ENCODE results near the gene ULBP1. TPM values are rescaled to one million over a fixed set of nuclear protein-coding genes. Genes with fewer than 3 reads are reported as not detected.
"Not testable (repeated sequence)": the region's sequence is repeated elsewhere in the genome, so short reads cannot be mapped to it uniquely, and the experiment has no call there.

ULBP1 gene
- total RNA-seq, 1 donor from 2014 or later = not detected

DNA sequence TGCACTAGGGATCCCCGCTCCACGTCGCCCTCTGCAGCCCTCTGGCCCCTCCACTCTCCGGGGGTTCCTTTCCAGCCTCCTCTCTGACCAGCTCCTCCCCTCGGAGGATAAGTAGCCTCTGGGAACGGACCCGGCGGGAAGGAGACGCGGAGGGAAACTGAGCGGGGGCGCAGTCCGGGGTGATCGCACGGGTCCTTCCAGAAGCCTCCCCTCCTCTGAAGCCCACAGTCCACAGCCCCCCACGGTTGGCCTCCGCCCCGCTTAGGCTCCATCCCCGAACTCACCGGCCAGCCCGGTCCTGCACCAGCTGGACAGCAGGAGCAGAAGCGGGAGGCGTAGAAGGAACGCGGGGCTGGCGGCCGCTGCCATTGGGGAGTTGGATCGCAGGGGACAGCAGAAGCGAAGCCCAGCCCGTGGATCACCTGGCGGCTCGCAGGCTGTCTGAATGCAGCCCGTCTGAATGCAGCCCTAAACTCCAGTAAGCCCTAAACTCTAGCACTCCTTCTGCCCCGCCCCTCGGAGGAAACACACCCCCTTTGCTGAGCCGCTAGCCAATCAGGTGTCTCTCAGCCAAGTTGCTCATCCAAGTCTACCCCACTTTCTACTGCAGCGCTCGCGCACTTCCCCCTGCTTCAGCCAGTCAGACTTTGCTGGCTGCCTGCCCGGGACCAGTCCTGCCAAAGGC, 41.0 kb upstream of the ULBP1 start, which contains the start of gene RAET1G:
Gene RAET1G (minus strand): TSS at position 480 of the 685 bp plus-strand sequence. CDS start 111 bp downstream, at position 369.
- peak within 1 kb of the TSS; percentile 20 to 64 (median 57) for H3K9ac ChIP-seq (ENCODE audit: low read depth in 1 of 3, low read length in 3 of 3)
- no peaks in the 10 kb centered on the region for H3K9me3 ChIP-seq (ENCODE audit: control insufficient read depth in 3 of 3, low read length in 3 of 3)
- H3K27ac ChIP-seq (ENCODE audit: low read depth, low read length) = no peak within 1 kb of the TSS
- no peaks in the 10 kb centered on the region for H3K36me3 ChIP-seq (ENCODE audit: control insufficient read depth in 3 of 3, insufficient read depth in 3 of 3, low read length in 3 of 3)
- H3K4me1 ChIP-seq (ENCODE audit: control insufficient read depth in 3 of 3, insufficient read depth in 3 of 3, low read length in 3 of 3) = peaks cover 20 to 28% (median 25%) of the 10 kb centered on the region in 3 donors
- peaks cover 0 to 37% (median 4%) of the 10 kb centered on the region in 3 donors for H3K27me3 ChIP-seq (ENCODE audit: control insufficient read depth in 3 of 3, insufficient read depth in 3 of 3, low read length in 3 of 3)
- H3K4me3 ChIP-seq (ENCODE audit: low read length in 3 of 3) = peak within 1 kb of the TSS; percentile 74 to 78 (median 75)

GRCh38 chr6:149923327-149923986, 40.3 kb upstream of the ULBP1 start:
- Histone ChIP-seq H3K9me3 (ENCODE audit: control insufficient read depth in 3 of 3, low read length in 3 of 3) (no peaks in the 10 kb centered on the region), H3K4me3 (ENCODE audit: low read length in 3 of 3) (peak overlapping the region; percentile 74 to 78 (median 75)), H3K36me3 (ENCODE audit: control insufficient read depth in 3 of 3, insufficient read depth in 3 of 3, low read length in 3 of 3) (no peaks in the 10 kb centered on the region), H3K9ac (ENCODE audit: low read depth in 1 of 3, low read length in 3 of 3) (peak overlapping the region in 2 of 3 donors; percentile 57 to 64), H3K27ac (ENCODE audit: low read depth, low read length) (no peak overlapping the region), H3K27me3 (ENCODE audit: control insufficient read depth in 3 of 3, insufficient read depth in 3 of 3, low read length in 3 of 3) (peaks cover 0 to 37% (median 4%) of the 10 kb centered on the region in 3 donors), H3K4me1 (ENCODE audit: control insufficient read depth in 3 of 3, insufficient read depth in 3 of 3, low read length in 3 of 3) (peaks cover 20 to 28% (median 25%) of the 10 kb centered on the region in 3 donors)

DNA sequence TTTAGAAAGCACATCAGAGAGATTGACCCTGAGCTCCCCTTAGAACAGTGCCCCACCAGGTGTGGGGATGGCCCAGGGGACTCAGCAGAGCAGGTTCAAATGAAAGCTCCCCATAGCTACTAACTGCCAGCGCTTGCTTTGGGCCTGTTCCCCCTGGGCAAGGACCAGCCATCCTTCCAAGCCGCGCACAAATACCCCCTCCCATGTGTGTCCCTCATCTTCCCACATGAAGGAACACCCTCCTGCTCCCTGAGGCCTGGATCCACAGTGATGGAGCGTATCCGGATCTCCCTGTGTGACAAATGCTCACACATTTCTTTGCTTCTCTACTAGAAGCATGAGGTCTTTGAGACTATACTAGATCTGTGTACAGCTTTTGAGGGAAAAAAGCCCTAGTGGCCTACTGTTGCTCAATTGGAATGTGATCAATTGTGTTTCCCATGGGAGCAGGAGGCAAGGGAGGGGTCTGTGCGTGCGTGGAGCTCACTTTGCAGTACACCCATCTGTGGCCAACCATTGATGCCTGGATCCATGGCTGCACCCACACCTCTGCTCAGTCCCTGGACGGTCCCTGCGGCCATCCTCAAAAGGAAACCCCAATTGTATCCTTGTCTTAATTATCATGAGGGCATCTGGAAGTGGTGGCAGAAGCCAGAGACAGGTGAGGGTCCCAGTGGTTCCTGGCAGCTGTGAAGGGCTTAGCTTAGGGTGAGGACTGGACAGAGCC, 39.4 kb upstream of the ULBP1 start:
- Histone ChIP-seq H3K4me1 (ENCODE audit: control insufficient read depth in 3 of 3, insufficient read depth in 3 of 3, low read length in 3 of 3) (peaks cover 20 to 28% (median 25%) of the 10 kb centered on the region in 3 donors), H3K27me3 (ENCODE audit: control insufficient read depth in 3 of 3, insufficient read depth in 3 of 3, low read length in 3 of 3) (peaks cover 5 to 43% (median 10%) of the 10 kb centered on the region in 3 donors), H3K36me3 (ENCODE audit: control insufficient read depth in 3 of 3, insufficient read depth in 3 of 3, low read length in 3 of 3) (no peaks in the 10 kb centered on the region), H3K9ac (ENCODE audit: low read depth in 1 of 3, low read length in 3 of 3) (no peak overlapping the region), H3K27ac (ENCODE audit: low read depth, low read length) (no peak overlapping the region), H3K4me3 (ENCODE audit: low read length in 3 of 3) (no peak overlapping the region), H3K9me3 (ENCODE audit: control insufficient read depth in 3 of 3, low read length in 3 of 3) (no peaks in the 10 kb centered on the region)

GRCh38 chr6:149924933-149925252, 38.9 kb upstream of the ULBP1 start:
- no peak overlapping the region for H3K27ac ChIP-seq (ENCODE audit: low read depth, low read length)
- H3K4me1 ChIP-seq (ENCODE audit: control insufficient read depth in 3 of 3, insufficient read depth in 3 of 3, low read length in 3 of 3) = peaks cover 20 to 28% (median 25%) of the 10 kb centered on the region in 3 donors
- H3K9me3 ChIP-seq (ENCODE audit: control insufficient read depth in 3 of 3, low read length in 3 of 3) = no peaks in the 10 kb centered on the region
- no peak overlapping the region for H3K4me3 ChIP-seq (ENCODE audit: low read length in 3 of 3)
- peaks cover 9 to 48% (median 11%) of the 10 kb centered on the region in 3 donors for H3K27me3 ChIP-seq (ENCODE audit: control insufficient read depth in 3 of 3, insufficient read depth in 3 of 3, low read length in 3 of 3)
- H3K9ac ChIP-seq (ENCODE audit: low read depth in 1 of 3, low read length in 3 of 3) = no peak overlapping the region
- H3K36me3 ChIP-seq (ENCODE audit: control insufficient read depth in 3 of 3, insufficient read depth in 3 of 3, low read length in 3 of 3) = no peaks in the 10 kb centered on the region

DNA sequence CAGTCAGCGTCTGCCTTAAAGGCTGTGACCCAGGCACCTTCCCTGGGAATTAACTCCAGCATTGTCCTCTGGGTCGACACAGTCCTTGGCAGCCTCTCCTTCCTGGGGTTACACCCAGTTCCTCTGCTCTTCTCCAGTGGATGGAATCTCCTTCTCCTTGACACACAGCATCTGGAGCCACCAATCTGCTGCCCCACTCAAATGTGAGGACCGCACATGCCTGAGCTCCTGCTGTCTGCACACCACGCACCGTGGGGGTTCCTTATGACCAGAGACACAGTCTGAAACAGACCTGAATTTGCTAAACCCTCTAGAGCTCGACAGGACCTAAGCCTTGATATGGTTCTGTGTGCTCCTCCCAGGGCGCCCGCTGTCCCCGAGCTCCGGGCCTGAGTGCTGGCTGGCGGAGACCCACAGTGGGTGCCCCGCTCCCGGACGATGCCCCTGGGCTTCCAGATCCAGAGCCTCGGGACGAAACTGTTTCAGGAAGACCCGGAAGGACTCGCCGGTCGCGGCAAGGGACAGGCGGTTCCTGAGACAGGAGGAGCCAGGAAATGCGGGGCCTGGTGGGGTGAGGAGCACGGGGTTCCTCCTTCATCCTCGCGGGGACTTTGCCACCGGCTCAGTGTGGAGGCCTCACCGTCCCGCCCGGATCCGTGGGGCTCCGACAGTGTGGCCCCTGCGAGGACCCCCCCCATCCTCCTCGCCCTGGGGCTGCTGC, 38.3 kb upstream of the ULBP1 start:
- Histone ChIP-seq H3K4me3 (ENCODE audit: low read length in 3 of 3) (peak overlapping the region; percentile 65 to 79 (median 74)), H3K9ac (ENCODE audit: low read depth in 1 of 3, low read length in 3 of 3) (peak overlapping the region; percentile 33 to 72 (median 64)), H3K9me3 (ENCODE audit: control insufficient read depth in 3 of 3, low read length in 3 of 3) (no peaks in the 10 kb centered on the region), H3K27ac (ENCODE audit: low read depth, low read length) (no peak overlapping the region), H3K36me3 (ENCODE audit: control insufficient read depth in 3 of 3, insufficient read depth in 3 of 3, low read length in 3 of 3) (no peaks in the 10 kb centered on the region), H3K27me3 (ENCODE audit: control insufficient read depth in 3 of 3, insufficient read depth in 3 of 3, low read length in 3 of 3) (peaks cover 10 to 49% (median 11%) of the 10 kb centered on the region in 3 donors), H3K4me1 (ENCODE audit: control insufficient read depth in 3 of 3, insufficient read depth in 3 of 3, low read length in 3 of 3) (peaks cover 20 to 28% (median 25%) of the 10 kb centered on the region in 3 donors)

GRCh38 chr6:149925974-149926777, 37.6 kb upstream of the ULBP1 start:
- H3K27me3 ChIP-seq (ENCODE audit: control insufficient read depth in 3 of 3, insufficient read depth in 3 of 3, low read length in 3 of 3) = peaks cover 11 to 51% (median 13%) of the 10 kb centered on the region in 3 donors
- peak overlapping the region; percentile 65 to 79 (median 74) for H3K4me3 ChIP-seq (ENCODE audit: low read length in 3 of 3)
- H3K36me3 ChIP-seq (ENCODE audit: control insufficient read depth in 3 of 3, insufficient read depth in 3 of 3, low read length in 3 of 3) = no peaks in the 10 kb centered on the region
- H3K9me3 ChIP-seq (ENCODE audit: control insufficient read depth in 3 of 3, low read length in 3 of 3) = no peaks in the 10 kb centered on the region
- peaks cover 20 to 28% (median 25%) of the 10 kb centered on the region in 3 donors for H3K4me1 ChIP-seq (ENCODE audit: control insufficient read depth in 3 of 3, insufficient read depth in 3 of 3, low read length in 3 of 3)
- H3K27ac ChIP-seq (ENCODE audit: low read depth, low read length) = no peak overlapping the region
- peak overlapping the region; percentile 33 to 72 (median 64) for H3K9ac ChIP-seq (ENCODE audit: low read depth in 1 of 3, low read length in 3 of 3)

DNA sequence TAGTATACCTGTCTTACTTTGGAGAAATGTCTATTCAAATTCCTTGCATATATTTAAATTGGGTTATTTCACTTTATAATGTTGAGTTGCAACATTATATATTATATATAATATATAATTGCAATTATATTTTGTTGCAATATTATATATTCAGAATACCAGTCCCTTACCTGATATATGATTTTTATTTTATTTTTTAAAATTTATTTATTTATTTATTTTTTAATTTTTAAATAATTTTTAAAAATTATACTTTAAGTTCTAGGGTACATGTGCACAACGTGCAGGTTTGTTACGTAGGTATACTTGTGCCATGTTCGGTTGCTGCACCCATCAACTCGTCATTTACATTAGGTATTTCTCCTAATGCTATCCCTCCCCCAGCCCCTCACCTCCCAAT, 36.7 kb upstream of the ULBP1 start:
- H3K27ac ChIP-seq (ENCODE audit: low read depth, low read length); H3K4me3 ChIP-seq (ENCODE audit: low read length in 3 of 3); H3K9ac ChIP-seq (ENCODE audit: low read depth in 1 of 3, low read length in 3 of 3); H3K36me3 ChIP-seq (ENCODE audit: control insufficient read depth in 3 of 3, insufficient read depth in 3 of 3, low read length in 3 of 3); H3K9me3 ChIP-seq (ENCODE audit: control insufficient read depth in 3 of 3, low read length in 3 of 3): not testable (repeated sequence)
- Histone ChIP-seq H3K4me1 (ENCODE audit: control insufficient read depth in 3 of 3, insufficient read depth in 3 of 3, low read length in 3 of 3) (peaks cover 20 to 28% (median 27%) of the 10 kb centered on the region in 3 donors), H3K27me3 (ENCODE audit: control insufficient read depth in 3 of 3, insufficient read depth in 3 of 3, low read length in 3 of 3) (peaks cover 7 to 42% (median 15%) of the 10 kb centered on the region in 3 donors)

DNA sequence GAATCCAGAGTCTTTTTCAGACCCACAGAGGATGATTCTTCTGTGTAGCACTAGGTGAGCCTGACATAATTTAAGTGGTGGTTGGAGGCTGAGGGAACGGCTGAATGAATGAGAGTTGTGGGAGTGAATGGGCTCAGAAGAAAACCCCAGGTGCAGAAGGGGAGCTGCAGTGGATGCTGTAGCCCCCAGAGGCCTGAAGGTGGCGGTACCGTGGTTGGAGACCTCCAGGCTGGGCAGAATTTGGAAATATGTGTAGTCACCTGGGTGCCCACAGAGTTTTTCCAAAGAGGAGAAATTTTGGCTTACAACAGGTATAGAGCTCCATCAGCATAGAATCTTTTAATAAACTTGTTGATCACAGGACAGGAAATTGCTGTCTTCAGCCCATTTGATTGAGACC, 34.3 kb upstream of the ULBP1 start:
- no peak overlapping the region for H3K27ac ChIP-seq (ENCODE audit: low read depth, low read length)
- peaks cover 7 to 13% (median 13%) of the 10 kb centered on the region in 3 donors for H3K4me1 ChIP-seq (ENCODE audit: control insufficient read depth in 3 of 3, insufficient read depth in 3 of 3, low read length in 3 of 3)
- no peaks in the 10 kb centered on the region for H3K36me3 ChIP-seq (ENCODE audit: control insufficient read depth in 3 of 3, insufficient read depth in 3 of 3, low read length in 3 of 3)
- no peak overlapping the region for H3K9ac ChIP-seq (ENCODE audit: low read depth in 1 of 3, low read length in 3 of 3)
- H3K9me3 ChIP-seq (ENCODE audit: control insufficient read depth in 3 of 3, low read length in 3 of 3) = no peaks in the 10 kb centered on the region
- H3K27me3 ChIP-seq (ENCODE audit: control insufficient read depth in 3 of 3, insufficient read depth in 3 of 3, low read length in 3 of 3) = peaks cover 12 to 39% (median 30%) of the 10 kb centered on the region in 3 donors
- no peak overlapping the region for H3K4me3 ChIP-seq (ENCODE audit: low read length in 3 of 3)

DNA sequence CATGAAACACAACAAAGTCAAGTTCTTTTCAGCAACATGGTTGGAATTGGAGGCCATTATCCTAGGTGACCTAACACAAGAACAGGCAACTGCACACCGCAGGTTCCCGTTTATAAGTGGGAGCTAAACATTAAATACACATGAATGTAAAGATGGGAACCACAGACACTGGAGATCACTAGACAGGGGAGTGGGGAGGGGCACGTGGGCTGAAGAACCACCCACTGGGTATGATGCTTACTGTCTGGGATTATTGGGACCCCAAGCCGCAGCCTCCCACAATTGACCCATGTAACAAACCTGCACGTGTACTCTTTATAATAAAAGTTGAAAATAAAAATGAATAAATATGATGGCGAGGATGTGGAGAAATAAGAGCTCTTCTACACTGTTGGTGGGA, 32.2 kb upstream of the ULBP1 start:
- H3K9me3 ChIP-seq (ENCODE audit: control insufficient read depth in 3 of 3, low read length in 3 of 3) = no peaks in the 10 kb centered on the region
- no peak overlapping the region for H3K27ac ChIP-seq (ENCODE audit: low read depth, low read length)
- peaks cover 31 to 48% (median 48%) of the 10 kb centered on the region in 3 donors for H3K27me3 ChIP-seq (ENCODE audit: control insufficient read depth in 3 of 3, insufficient read depth in 3 of 3, low read length in 3 of 3)
- H3K4me3 ChIP-seq (ENCODE audit: low read length in 3 of 3) = no peak overlapping the region
- H3K36me3 ChIP-seq (ENCODE audit: control insufficient read depth in 3 of 3, insufficient read depth in 3 of 3, low read length in 3 of 3) = no peaks in the 10 kb centered on the region
- H3K9ac ChIP-seq (ENCODE audit: low read depth in 1 of 3, low read length in 3 of 3) = no peak overlapping the region
- H3K4me1 ChIP-seq (ENCODE audit: control insufficient read depth in 3 of 3, insufficient read depth in 3 of 3, low read length in 3 of 3) = peaks cover 0 to 2% (median 0%) of the 10 kb centered on the region in 3 donors
